Measurements from ENCODE around the gene SIAH2.
A peak's percentile ranks its signal among the peaks of the same experiment; 100 is the strongest.

The SIAH2 gene

GRCh38 chr3:150727653-150728502, 35.1 kb downstream of the SIAH2 start:
- TF ChIP-seq TAF1 (IDR thresholded peaks at IDR 0.05; ENCODE audit: low read depth, low read length), result no peak
- no peak for DNase-seq (ENCODE audit: insufficient read length, low spot score)
- no peak for FAIRE-seq

GRCh38 chr3:150725548-150725947, 37.4 kb downstream of the SIAH2 start:
- no peak for DNase-seq (ENCODE audit: insufficient read length, low spot score)
- TF ChIP-seq POLR2AphosphoS5 (IDR thresholded peaks at IDR 0.05; ENCODE audit: low read depth, low read length) (no peak), POU2F2 (IDR thresholded peaks at IDR 0.05; ENCODE audit: low read depth, low read length) (no peak), PAX5 (IDR thresholded peaks at IDR 0.05; ENCODE audit: insufficient read depth, low read length, severe bottlenecking) (no peak), SPI1 (IDR thresholded peaks at IDR 0.05; ENCODE audit: low read depth, low read length) (no peak), TAF1 (IDR thresholded peaks at IDR 0.05; ENCODE audit: low read depth, low read length) (no peak), POLR2A (IDR thresholded peaks at IDR 0.05; ENCODE audit: low read depth, low read length) (no peak)
- FAIRE-seq, result no peak

- DNase-seq (ENCODE audit: insufficient read length, low spot score), result no peak
- no peak for TF ChIP-seq POLR2A (IDR thresholded peaks at IDR 0.05; ENCODE audit: low read depth, low read length)
- no peak for TF ChIP-seq POU2F2 (IDR thresholded peaks at IDR 0.05; ENCODE audit: low read depth, low read length)
- no peak for TF ChIP-seq SPI1 (IDR thresholded peaks at IDR 0.05; ENCODE audit: low read depth, low read length)
- no peak for TF ChIP-seq PAX5 (IDR thresholded peaks at IDR 0.05; ENCODE audit: insufficient read depth, low read length, severe bottlenecking)
- no peak for TF ChIP-seq TAF1 (IDR thresholded peaks at IDR 0.05; ENCODE audit: low read depth, low read length)
- no peak for TF ChIP-seq POLR2AphosphoS5 (IDR thresholded peaks at IDR 0.05; ENCODE audit: low read depth, low read length)
- FAIRE-seq, result no peak
Observed at GRCh38 chr3:150723946-150724345, 39.0 kb downstream of the SIAH2 start.

GRCh38 chr3:150722267-150722666, 40.7 kb downstream of the SIAH2 start:
- no peak for DNase-seq (ENCODE audit: insufficient read length, low spot score)
- FAIRE-seq, result no peak
- TF ChIP-seq POU2F2 (IDR thresholded peaks at IDR 0.05; ENCODE audit: low read depth, low read length), result no peak
- TF ChIP-seq POLR2AphosphoS5 (IDR thresholded peaks at IDR 0.05; ENCODE audit: low read depth, low read length), result no peak
- TF ChIP-seq SPI1 (IDR thresholded peaks at IDR 0.05; ENCODE audit: low read depth, low read length), result no peak

GRCh38 chr3:150721285-150722130, 41.5 kb downstream of the SIAH2 start:
- DNase-seq (ENCODE audit: insufficient read length, low spot score) (peak; percentile 30), FAIRE-seq (peak; percentile 88)
- TF ChIP-seq TAF1 (IDR thresholded peaks at IDR 0.05; ENCODE audit: low read depth, low read length), result no peak
- TF ChIP-seq SPI1 (IDR thresholded peaks at IDR 0.05; ENCODE audit: low read depth, low read length), result no peak
- no peak for TF ChIP-seq POU2F2 (IDR thresholded peaks at IDR 0.05; ENCODE audit: low read depth, low read length)
- TF ChIP-seq PAX5 (IDR thresholded peaks at IDR 0.05; ENCODE audit: insufficient read depth, low read length, severe bottlenecking), result no peak
- TF ChIP-seq POLR2A (IDR thresholded peaks at IDR 0.05; ENCODE audit: low read depth, low read length), result no peak
- TF ChIP-seq POLR2AphosphoS5 (IDR thresholded peaks at IDR 0.05; ENCODE audit: low read depth, low read length), result no peak

GRCh38 chr3:150720444-150720843, 42.5 kb downstream of the SIAH2 start:
- FAIRE-seq (peak; percentile 23), DNase-seq (ENCODE audit: insufficient read length, low spot score) (no peak)
- no peak for TF ChIP-seq TAF1 (IDR thresholded peaks at IDR 0.05; ENCODE audit: low read depth, low read length)
- TF ChIP-seq PAX5 (IDR thresholded peaks at IDR 0.05; ENCODE audit: insufficient read depth, low read length, severe bottlenecking), result no peak
- no peak for TF ChIP-seq SPI1 (IDR thresholded peaks at IDR 0.05; ENCODE audit: low read depth, low read length)
- TF ChIP-seq POU2F2 (IDR thresholded peaks at IDR 0.05; ENCODE audit: low read depth, low read length), result no peak
- no peak for TF ChIP-seq POLR2A (IDR thresholded peaks at IDR 0.05; ENCODE audit: low read depth, low read length)
- no peak for TF ChIP-seq POLR2AphosphoS5 (IDR thresholded peaks at IDR 0.05; ENCODE audit: low read depth, low read length)

GRCh38 chr3:150710097-150710496, 52.9 kb downstream of the SIAH2 start:
- no peak for FAIRE-seq
- TF ChIP-seq POLR2AphosphoS5 (IDR thresholded peaks at IDR 0.05; ENCODE audit: low read depth, low read length) (no peak), SPI1 (IDR thresholded peaks at IDR 0.05; ENCODE audit: low read depth, low read length) (no peak), POU2F2 (IDR thresholded peaks at IDR 0.05; ENCODE audit: low read depth, low read length) (no peak), TAF1 (IDR thresholded peaks at IDR 0.05; ENCODE audit: low read depth, low read length) (no peak), POLR2A (IDR thresholded peaks at IDR 0.05; ENCODE audit: low read depth, low read length) (no peak), PAX5 (IDR thresholded peaks at IDR 0.05; ENCODE audit: insufficient read depth, low read length, severe bottlenecking) (no peak)
- DNase-seq (ENCODE audit: insufficient read length, low spot score), result no peak

GRCh38 chr3:150703756-150704344, 59.1 kb downstream of the SIAH2 start, which contains the start of gene ERICH6:
TSS of gene ERICH6 (minus strand) at chr3:150703920. CDS start at chr3:150703898, 22 bp downstream.
- FAIRE-seq (no peak), DNase-seq (ENCODE audit: insufficient read length, low spot score) (peak; percentile 84)
- TF ChIP-seq POLR2AphosphoS5 (IDR thresholded peaks at IDR 0.05; ENCODE audit: low read depth, low read length), result 0 out of 2 replicates have a peak, but pooled peaks have one; percentile 13
- TF ChIP-seq PAX5 (IDR thresholded peaks at IDR 0.05; ENCODE audit: insufficient read depth, low read length, severe bottlenecking), result no peak
- TF ChIP-seq POLR2A (IDR thresholded peaks at IDR 0.05; ENCODE audit: low read depth, low read length), result peak; percentile 35; the same call in 1 of the 2 replicates
- peak; percentile 55 for TF ChIP-seq SPI1 (IDR thresholded peaks at IDR 0.05; ENCODE audit: low read depth, low read length)
- no peak for TF ChIP-seq POU2F2 (IDR thresholded peaks at IDR 0.05; ENCODE audit: low read depth, low read length)
- peak; percentile 43; the same call in 1 of the 2 replicates for TF ChIP-seq TAF1 (IDR thresholded peaks at IDR 0.05; ENCODE audit: low read depth, low read length)

- FAIRE-seq, result peak; percentile 85
- no peak for DNase-seq (ENCODE audit: insufficient read length, low spot score)
- TF ChIP-seq TAF1 (IDR thresholded peaks at IDR 0.05; ENCODE audit: low read depth, low read length), result no peak
- no peak for TF ChIP-seq SPI1 (IDR thresholded peaks at IDR 0.05; ENCODE audit: low read depth, low read length)
- no peak; the same call in 1 of the 2 replicates for TF ChIP-seq POLR2A (IDR thresholded peaks at IDR 0.05; ENCODE audit: low read depth, low read length)
- no peak for TF ChIP-seq PAX5 (IDR thresholded peaks at IDR 0.05; ENCODE audit: insufficient read depth, low read length, severe bottlenecking)
- no peak; the same call in 1 of the 2 replicates for TF ChIP-seq POLR2AphosphoS5 (IDR thresholded peaks at IDR 0.05; ENCODE audit: low read depth, low read length)
- no peak for TF ChIP-seq POU2F2 (IDR thresholded peaks at IDR 0.05; ENCODE audit: low read depth, low read length)
Observed at GRCh38 chr3:150703299-150703755, 59.6 kb downstream of the SIAH2 start.
